ENCODE measurements around the gene MRPS15.

DNA sequence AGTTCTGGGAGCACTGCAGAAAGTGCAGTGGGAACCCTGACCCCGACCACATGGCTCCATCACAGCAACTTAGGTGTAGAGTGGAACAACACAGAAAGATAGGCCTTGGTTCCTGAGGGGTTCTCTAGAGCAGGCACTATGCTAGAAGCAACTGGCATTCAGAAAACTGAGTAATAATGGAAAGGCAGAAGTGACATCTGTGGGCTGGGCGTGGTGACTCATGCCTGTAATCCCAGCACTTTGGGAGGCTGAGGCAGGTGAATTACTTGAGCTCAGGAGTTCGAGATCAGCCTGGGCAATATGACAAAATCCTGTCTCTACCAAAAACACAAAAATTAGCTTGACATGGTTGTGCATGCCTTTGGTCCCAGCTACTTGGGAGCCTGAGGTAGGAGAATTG lies 5.3 kb downstream of the MRPS15 start:
- TF ChIP-seq, protein P1, sequence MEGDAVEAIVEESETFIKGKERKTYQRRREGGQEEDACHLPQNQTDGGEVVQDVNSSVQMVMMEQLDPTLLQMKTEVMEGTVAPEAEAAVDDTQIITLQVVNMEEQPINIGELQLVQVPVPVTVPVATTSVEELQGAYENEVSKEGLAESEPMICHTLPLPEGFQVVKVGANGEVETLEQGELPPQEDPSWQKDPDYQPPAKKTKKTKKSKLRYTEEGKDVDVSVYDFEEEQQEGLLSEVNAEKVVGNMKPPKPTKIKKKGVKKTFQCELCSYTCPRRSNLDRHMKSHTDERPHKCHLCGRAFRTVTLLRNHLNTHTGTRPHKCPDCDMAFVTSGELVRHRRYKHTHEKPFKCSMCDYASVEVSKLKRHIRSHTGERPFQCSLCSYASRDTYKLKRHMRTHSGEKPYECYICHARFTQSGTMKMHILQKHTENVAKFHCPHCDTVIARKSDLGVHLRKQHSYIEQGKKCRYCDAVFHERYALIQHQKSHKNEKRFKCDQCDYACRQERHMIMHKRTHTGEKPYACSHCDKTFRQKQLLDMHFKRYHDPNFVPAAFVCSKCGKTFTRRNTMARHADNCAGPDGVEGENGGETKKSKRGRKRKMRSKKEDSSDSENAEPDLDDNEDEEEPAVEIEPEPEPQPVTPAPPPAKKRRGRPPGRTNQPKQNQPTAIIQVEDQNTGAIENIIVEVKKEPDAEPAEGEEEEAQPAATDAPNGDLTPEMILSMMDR (IDR thresholded peaks at IDR 0.05; ENCODE audit: low read depth, low read length) = no peak
- no peak for TF ChIP-seq EZH2phosphoT487 (IDR thresholded peaks at IDR 0.05; ENCODE audit: low read depth)
